ENCODE data around the gene C13orf42. TPM values are rescaled to one million over a fixed set of nuclear protein-coding genes. Genes with fewer than 3 reads are reported as not detected.
"Not testable (repeated sequence)": the region's sequence is repeated elsewhere in the genome, so short reads cannot be mapped to it uniquely, and the experiment has no call there.

C13orf42 gene
- total and polyA plus RNA-seq, 8 donors, result 0.14 to 0.19 (median 0.16) TPM; not detected in 5

DNA sequence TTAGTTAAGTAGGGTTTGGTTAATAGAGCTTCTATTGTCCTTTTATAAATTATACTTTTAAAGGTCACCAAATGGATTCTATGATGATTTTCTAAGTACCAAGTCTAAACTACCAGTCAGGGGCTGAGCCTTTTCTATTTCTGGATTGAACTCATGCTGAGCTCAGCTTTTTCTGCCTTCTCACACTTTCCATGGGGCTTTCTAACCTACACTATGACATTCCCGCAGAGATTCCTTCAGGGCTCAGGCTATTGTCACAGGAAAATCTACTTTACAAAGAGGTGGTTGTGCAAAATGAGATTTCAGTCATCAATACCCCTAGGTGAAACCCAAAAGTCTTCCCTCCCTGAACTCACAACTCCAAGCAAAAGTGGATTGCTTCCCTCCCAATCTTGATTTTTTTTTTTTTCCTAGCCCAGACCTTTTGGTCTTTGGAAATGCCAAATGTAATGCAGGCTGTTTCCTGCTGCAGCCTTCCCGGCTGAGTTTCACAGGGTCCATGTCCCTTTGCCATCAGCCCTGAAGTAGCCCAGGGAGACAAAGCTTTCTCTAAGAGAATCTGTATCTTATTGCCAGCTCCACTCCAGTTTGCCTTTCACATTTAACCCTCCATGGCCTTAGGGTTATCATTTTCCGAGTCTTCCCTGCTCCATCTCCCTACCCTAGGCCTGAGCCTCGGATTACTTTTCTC, 13.6 kb downstream of the C13orf42 start:
- DNase-seq (no peak), ATAC-seq (no peak)
- H3K9me3 ChIP-seq, result no peaks in the 10 kb centered on the region
- H3K36me3 ChIP-seq, result no peaks in the 10 kb centered on the region
- no peak overlapping the region for H3K27ac ChIP-seq
- no peaks in the 10 kb centered on the region for H3K4me1 ChIP-seq
- intact Hi-C loops (cut with DNase I), result no loop called here
- H3K4me3 ChIP-seq, result no peak overlapping the region
- no peak for TF ChIP-seq CTCF (IDR thresholded peaks at IDR 0.05)
- no peaks in the 10 kb centered on the region for H3K27me3 ChIP-seq

DNA sequence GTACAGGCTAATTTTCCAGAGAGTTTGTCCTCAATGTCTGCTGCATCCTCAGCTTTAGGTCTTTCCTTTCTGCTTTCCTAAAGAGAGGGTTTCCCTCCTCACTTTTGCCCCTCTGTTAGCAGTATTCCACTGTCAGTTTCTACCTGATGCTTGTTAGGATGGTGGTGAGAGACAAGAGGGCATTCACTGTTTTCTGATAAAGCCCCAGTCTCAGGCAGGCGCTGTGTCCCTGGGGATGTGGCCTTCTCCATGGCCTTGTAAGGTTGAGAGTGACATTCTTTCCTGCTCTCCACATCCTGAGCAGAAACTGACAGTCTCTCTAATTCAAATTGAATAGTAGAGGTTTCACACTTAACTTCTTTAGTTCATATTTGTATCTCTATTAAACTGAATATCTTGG, 14.9 kb downstream of the C13orf42 start:
- intact Hi-C loops (cut with DNase I), result no loop called here
- TF ChIP-seq CTCF (IDR thresholded peaks at IDR 0.05), result no peak
- Histone ChIP-seq H3K4me3 (no peak overlapping the region), H3K4me1 (no peaks in the 10 kb centered on the region), H3K36me3 (no peaks in the 10 kb centered on the region), H3K27me3 (no peaks in the 10 kb centered on the region), H3K9me3 (no peaks in the 10 kb centered on the region), H3K27ac (no peak overlapping the region)
- no peak for ATAC-seq
- no peak for DNase-seq

DNA sequence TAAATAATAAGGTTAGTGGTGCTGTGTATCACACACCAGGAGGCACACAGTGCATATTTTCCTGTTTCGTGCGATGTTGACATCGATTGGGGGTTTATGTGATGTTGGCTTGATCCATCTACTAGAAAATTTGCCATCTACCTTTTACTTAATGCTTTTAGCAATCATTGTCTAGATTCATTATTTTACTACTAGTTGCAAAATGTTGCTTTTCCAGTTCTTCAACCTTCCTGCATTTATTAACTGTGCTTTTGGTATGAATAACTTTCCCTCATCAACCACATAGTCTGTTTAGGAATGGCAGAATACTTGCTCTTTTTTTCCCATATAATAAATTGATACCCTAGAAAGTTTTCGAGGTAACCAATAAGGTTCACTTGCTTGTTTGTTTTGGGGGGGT, 17.5 kb downstream of the C13orf42 start:
- no peak for DNase-seq
- Histone ChIP-seq H3K27ac (no peak overlapping the region), H3K4me3 (no peak overlapping the region), H3K9me3 (no peaks in the 10 kb centered on the region), H3K27me3 (no peaks in the 10 kb centered on the region), H3K4me1 (no peaks in the 10 kb centered on the region), H3K36me3 (no peaks in the 10 kb centered on the region)
- ATAC-seq, result no peak
- TF ChIP-seq CTCF (IDR thresholded peaks at IDR 0.05), result no peak
- intact Hi-C loops (cut with DNase I), result no loop called here

- Histone ChIP-seq H3K4me3 (no peak overlapping the region), H3K4me1 (no peaks in the 10 kb centered on the region), H3K27ac (no peak overlapping the region), H3K27me3 (no peaks in the 10 kb centered on the region), H3K9me3 (no peaks in the 10 kb centered on the region), H3K36me3 (no peaks in the 10 kb centered on the region)
- ATAC-seq, result no peak
- intact Hi-C loops (cut with DNase I), result no loop called here
- no peak for TF ChIP-seq CTCF (IDR thresholded peaks at IDR 0.05)
- DNase-seq, result no peak
Measured at GRCh38 chr13:51091839-51092238, 19.2 kb downstream of the C13orf42 start.

DNA sequence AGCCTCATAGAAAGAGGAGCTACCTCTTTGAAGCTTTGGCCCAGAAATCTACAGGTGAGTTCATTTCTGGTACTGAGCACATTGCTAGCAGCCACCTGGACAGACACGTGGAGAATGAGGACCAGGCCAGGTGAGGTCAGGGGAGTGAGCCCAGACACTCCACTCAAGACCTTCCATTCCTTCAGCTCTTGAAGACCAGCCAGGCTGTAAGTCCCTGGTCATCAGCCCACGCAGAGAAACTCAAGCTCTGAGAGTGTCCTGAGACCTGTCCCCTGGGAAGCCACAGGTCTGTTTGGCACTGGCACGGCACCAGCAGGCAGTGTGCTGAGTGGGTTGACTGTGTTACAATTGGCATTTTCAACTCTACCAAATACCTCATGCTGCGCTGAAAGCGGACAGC, 27.4 kb downstream of the C13orf42 start:
- no peak for DNase-seq
- no peak overlapping the region for H3K4me3 ChIP-seq
- no peak overlapping the region for H3K27ac ChIP-seq
- H3K27me3 ChIP-seq, result no peaks in the 10 kb centered on the region
- no peak for TF ChIP-seq CTCF (IDR thresholded peaks at IDR 0.05)
- no peak for ATAC-seq
- intact Hi-C loops (cut with DNase I), result no loop called here
- no peaks in the 10 kb centered on the region for H3K4me1 ChIP-seq
- no peaks in the 10 kb centered on the region for H3K36me3 ChIP-seq
- H3K9me3 ChIP-seq, result no peaks in the 10 kb centered on the region

DNA sequence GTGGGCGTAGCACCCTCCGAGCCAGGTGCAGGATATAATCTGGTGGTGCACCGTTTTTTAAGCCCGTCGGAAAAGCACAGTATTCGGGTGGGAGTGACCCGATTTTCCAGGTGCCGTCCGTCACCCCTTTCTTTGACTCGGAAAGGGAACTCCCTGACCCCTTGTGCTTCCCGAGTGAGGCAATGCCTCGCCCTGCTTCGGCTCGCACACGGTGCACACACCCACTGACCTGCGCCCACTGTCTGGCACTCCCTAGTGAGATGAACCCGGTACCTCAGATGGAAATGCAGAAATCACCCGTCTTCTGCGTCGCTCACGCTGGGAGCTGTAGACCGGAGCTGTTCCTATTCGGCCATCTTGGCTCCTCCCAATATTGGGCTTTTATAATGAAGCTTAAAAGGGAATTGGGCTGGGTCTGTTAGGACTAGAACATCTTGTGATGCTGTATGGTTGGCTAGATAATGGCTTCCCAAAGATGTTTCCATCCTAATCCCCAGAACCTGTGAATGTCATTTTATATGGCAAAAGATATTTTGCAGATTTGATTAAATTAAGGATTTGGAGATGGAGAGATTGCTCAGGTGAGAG, 30.5 kb downstream of the C13orf42 start:
- H3K27me3 ChIP-seq; H3K27ac ChIP-seq; intact Hi-C loops (cut with DNase I); H3K36me3 ChIP-seq; H3K4me3 ChIP-seq; ATAC-seq; H3K4me1 ChIP-seq; DNase-seq; H3K9me3 ChIP-seq: not testable (repeated sequence)

All from left lung (tissue), 10 donors.